NB4 (cell line): ENCODE data around the gene DLK1.

ENCODE experiments used
- DNase-seq: peaks from one replicate; pipeline ENCODE4 v3.0.0; 2010; ENCODE audit warnings: low read depth
- H3K4me3 ChIP-seq: one replicate; pipeline ENCODE4 v1.5.1; 2011; ENCODE audit warnings: mild to moderate bottlenecking, low read depth, low read length, moderate library complexity
- CTCF ChIP-seq: IDR thresholded peaks from one replicate; pipeline ENCODE4 v1.5.1; 2012; ENCODE audit warnings: low read depth, low read length
- MYC ChIP-seq: IDR thresholded peaks from 2 replicates; pipeline ENCODE4 v1.6.1; 2011; ENCODE audit warnings: low read depth, low read length
- POLR2A ChIP-seq: IDR thresholded peaks from 2 replicates; pipeline ENCODE4 v1.6.1; 2011; ENCODE audit warnings: mild to moderate bottlenecking; ENCODE audit not compliant: insufficient read length; ENCODE audit errors: extremely low read depth
- TF ChIP-seq, protein P1 (sequence below): IDR thresholded peaks from 2 replicates; pipeline ENCODE4 v1.6.1; 2011; ENCODE audit warnings: low read depth, low read length

Gene DLK1

DNA sequence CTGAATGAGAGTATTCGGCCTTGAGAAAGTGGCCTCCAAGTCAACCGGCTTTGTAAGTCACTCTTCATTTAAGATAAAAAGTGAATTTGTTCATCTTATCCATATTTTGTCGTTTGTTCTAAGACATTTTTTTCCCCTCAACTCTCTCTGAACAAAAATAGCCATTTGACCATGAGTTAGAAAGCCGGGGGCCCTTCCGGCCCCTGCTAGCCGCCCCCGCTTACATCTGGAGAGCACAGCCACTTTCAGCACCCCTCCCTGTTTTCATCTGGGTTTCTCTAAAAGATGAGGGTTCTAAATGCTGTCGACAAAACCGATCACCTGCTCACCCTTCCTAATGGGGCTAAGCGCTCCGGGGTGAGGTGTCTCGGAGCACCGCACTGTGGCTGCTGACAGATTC, 30.7 kb upstream of the DLK1 start:
- no peak for DNase-seq
- no peak for TF ChIP-seq MYC
- TF ChIP-seq, protein P1, sequence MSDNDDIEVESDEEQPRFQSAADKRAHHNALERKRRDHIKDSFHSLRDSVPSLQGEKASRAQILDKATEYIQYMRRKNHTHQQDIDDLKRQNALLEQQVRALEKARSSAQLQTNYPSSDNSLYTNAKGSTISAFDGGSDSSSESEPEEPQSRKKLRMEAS: no peak
- no peak overlapping the region for H3K4me3 ChIP-seq

DNA sequence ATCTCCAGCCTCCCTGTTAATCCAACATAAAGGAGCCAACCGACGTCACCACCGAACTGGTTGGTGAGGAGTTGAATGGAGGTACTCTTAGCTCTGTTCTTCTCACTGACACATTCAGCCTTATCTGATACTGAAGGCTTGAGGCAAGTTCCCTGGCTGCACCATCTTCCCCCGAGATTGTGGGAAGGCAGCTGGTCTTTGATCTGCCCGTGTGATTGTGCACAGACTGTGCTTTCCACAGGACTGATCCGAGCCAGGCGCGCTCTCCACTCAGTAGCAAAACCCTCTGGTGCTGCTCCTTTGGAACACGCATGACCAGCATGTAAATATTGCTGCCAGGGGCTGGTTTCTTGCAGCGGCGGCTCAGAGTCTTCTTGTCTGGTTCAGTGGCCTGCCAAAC, 30.1 kb upstream of the DLK1 start:
- no peak for DNase-seq
- TF ChIP-seq, protein P1: no peak
- TF ChIP-seq CTCF (no peak), MYC (no peak), POLR2A (no peak)
- no peak overlapping the region for H3K4me3 ChIP-seq

DNA sequence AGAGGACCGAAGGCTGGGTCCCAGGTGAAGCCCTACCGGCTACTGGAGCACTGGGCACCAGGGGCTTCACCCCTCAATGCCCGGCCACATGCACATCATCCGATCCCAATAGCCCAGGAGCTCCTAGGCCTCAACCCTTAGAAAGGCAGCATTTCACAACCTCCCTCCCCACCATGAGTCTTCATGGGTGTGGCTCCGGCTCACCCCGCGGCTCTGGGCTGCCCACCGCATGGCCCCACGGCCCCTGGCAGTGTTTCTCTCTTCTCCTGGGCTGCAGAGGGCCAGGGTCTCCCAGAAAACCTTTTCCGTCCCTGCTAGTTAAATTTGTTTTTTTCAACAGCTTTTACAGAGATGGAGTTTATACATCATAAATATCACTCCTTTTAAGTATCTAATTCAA, 28.6 kb upstream of the DLK1 start:
- TF ChIP-seq, protein P1: peak; percentile 64
- TF ChIP-seq CTCF: no peak
- peak; percentile 44; the same call in 1 of the 2 replicates for TF ChIP-seq MYC
- no peak for TF ChIP-seq POLR2A
- peak; percentile 74 for DNase-seq
- no peak overlapping the region for H3K4me3 ChIP-seq

DNA sequence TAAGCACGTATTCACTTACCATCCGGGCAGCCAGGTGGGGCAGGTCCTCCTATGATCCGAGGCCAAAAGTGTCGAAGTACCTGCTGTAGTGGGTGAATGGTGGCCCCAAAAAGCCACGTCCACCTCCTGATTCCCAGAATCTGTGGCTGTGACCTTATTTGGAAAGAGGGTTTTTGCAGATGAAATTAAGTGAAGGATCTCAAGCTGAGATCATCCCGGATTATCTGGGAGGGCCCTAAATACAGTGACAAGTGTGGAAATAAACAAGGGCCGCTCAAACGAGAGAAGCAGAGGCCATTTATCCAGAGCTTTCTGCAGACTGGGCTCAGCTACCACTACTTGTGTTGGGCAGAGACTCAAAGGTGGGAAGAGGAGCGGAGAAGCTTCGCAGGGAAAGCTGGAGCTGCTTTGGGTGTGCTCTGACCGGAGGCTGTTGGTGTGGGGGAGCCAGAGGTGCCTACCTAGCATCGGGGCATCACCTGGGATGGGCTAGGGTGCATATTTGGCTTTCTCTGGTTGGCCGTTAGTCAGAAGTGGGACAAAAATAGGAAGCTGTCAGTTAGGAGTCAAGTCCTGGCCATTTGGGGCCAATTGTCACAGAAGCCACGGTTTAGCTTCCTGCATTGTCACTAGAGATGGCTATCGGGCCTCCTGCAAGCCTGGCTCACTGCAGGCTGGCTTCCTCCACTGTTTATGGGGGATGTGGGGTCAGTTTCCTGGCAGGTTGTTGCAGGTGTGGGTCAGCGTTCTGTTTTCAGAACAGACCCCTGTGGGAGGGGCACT, 27.8 kb upstream of the DLK1 start:
- no peak overlapping the region for H3K4me3 ChIP-seq
- TF ChIP-seq POLR2A (no peak), MYC (peak; percentile 28; the same call in 1 of the 2 replicates), CTCF (no peak)
- TF ChIP-seq, protein P1: no peak; the same call in 1 of the 2 replicates
- DNase-seq: peak; percentile 75

DNA sequence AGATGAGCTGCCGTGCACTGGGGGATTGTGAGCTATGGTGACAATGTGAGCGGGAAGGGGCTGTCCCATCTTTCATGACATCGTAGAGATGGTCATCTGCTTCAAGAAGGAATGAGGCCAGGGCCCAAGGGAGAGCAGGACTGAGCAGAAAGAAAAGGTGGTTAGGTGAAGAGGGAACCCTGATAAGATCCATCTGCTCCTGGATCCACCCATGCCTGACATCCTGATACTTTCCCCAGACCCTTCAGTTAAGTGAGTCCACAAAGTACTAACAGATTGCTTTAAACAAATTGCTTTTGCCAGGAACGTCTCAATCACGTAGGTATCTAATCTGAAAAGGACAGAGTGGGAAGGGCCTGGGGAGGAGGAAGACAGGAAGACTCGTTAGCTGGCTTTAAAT, 25.4 kb upstream of the DLK1 start:
- H3K4me3 ChIP-seq: no peak overlapping the region
- TF ChIP-seq MYC (no peak), POLR2A (no peak), CTCF (no peak)
- TF ChIP-seq, protein P1: no peak
- no peak for DNase-seq

DNA sequence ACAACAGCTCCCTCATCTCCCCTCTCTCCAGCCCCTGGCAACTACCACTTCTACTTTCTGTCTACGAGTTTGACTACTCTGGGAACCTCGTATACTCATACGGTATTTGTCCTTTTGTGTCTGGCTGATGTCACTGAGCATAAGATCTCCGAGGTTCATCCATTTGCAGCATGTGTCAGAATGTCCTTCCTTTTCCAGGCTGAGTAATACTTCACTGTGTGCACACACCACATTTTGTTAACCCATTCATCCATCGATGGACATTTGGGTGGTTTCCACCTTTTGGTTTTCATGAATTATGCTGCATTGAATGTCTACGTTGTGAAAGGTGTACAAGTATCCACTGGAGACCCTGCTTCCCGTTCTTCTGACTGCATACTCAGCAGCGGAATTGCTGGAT, 24.1 kb upstream of the DLK1 start:
- TF ChIP-seq, protein P1: no peak
- TF ChIP-seq MYC: no peak
- DNase-seq: no peak

More for the DNA sequence above, 24.1 kb upstream of the DLK1 start:
- no peak overlapping the region for H3K4me3 ChIP-seq
